Hepatocyte (in vitro differentiated cells): ENCODE results near the gene FN1. TPM values are rescaled to one million over a fixed set of nuclear protein-coding genes. Genes with fewer than 3 reads are reported as not detected.

Experiments
- DNase-seq: peaks from one replicate; pipeline ENCODE4 v3.0.0-alpha.2; 2016; ENCODE audit warnings: low spot score
- H2AFZ ChIP-seq: fragments of 200-600 bp; sonication (generic); 2 replicates; pipeline ENCODE4 v1.6.0; 2016; ENCODE audit warnings: antibody characterized with exemption, mild to moderate bottlenecking
- H3K27ac ChIP-seq: fragments of 200-600 bp; sonication (generic); 2 replicates; pipeline ENCODE4 v1.5.1; 2016; ENCODE audit warnings: mild to moderate bottlenecking
- H3K27me3 ChIP-seq: fragments of 200-600 bp; sonication (generic); 2 replicates; pipeline ENCODE4 v1.6.1; 2016
- H3K36me3 ChIP-seq: fragments of 200-600 bp; sonication (generic); replicated peaks from 2 replicates; pipeline ENCODE4 v1.5.1; 2016; ENCODE audit warnings: low read depth; ENCODE audit not compliant: insufficient read depth
- H3K4me1 ChIP-seq: fragments of 200-600 bp; sonication (generic); 2 replicates; pipeline ENCODE4 v1.5.1; 2016; ENCODE audit warnings: mild to moderate bottlenecking, moderate library complexity; ENCODE audit not compliant: insufficient read depth
- H3K4me2 ChIP-seq: fragments of 200-600 bp; sonication (generic); 2 replicates; pipeline ENCODE4 v1.6.0; 2016
- H3K4me3 ChIP-seq: fragments of 200-600 bp; sonication (generic); 2 replicates; pipeline ENCODE4 v1.5.1; 2016; ENCODE audit warnings: mild to moderate bottlenecking
- H3K79me2 ChIP-seq: fragments of 200-600 bp; sonication (generic); 2 replicates; pipeline ENCODE4 v1.6.0; 2017; ENCODE audit warnings: mild to moderate bottlenecking
- H3K9me2 ChIP-seq: fragments of 200-600 bp; sonication (generic); replicated peaks from 2 replicates; pipeline ENCODE4 v1.6.0; 2017; ENCODE audit warnings: mild to moderate bottlenecking; ENCODE audit not compliant: insufficient read depth
- H3K9me3 ChIP-seq: fragments of 200-600 bp; sonication (generic); 2 replicates; pipeline ENCODE4 v1.5.1; 2016; ENCODE audit warnings: low read depth, mild to moderate bottlenecking
- H4K20me1 ChIP-seq: fragments of 200-600 bp; sonication (generic); 2 replicates; pipeline ENCODE4 v1.6.0; 2016; ENCODE audit warnings: mild to moderate bottlenecking; ENCODE audit not compliant: insufficient read depth, poor library complexity, severe bottlenecking
- EZH2 ChIP-seq: fragments of 200-600 bp; sonication (generic); IDR thresholded peaks from 2 replicates; pipeline ENCODE4 v1.6.1; 2016; ENCODE audit warnings: antibody characterized with exemption, mild to moderate bottlenecking, borderline replicate concordance
- EZH2phosphoT487 ChIP-seq: fragments of 200-600 bp; sonication (generic); IDR thresholded peaks from one replicate; pipeline ENCODE4 v1.6.1; 2018; ENCODE audit warnings: antibody characterized with exemption, mild to moderate bottlenecking, low read depth, moderate library complexity; ENCODE audit not compliant: unreplicated experiment, severe bottlenecking
- WGBS: methylation state at CpG from one replicate; pipeline ENCODE4 v1.1.6; 2016; ENCODE audit warnings: low lambda C conversion rate; ENCODE audit errors: missing lambda C conversion rate; 5-methylcytosine and 5-hydroxymethylcytosine counted together
- polyA plus RNA-seq: library from polyadenylated mRNA; unstranded; fragments of >200 nt; fragmentation: Nextera tagmentation; extraction: Ambion mirVana; gene quantifications from 2 replicates; pipeline ENCODE4 v1.2.1, GENCODE V29; 2016
- total RNA-seq: library from RNA; depleted of rRNA; stranded (reverse); fragments of >200 nt; gene quantifications from 2 replicates; pipeline ENCODE4 v1.2.3, GENCODE V29; 2014
- TF ChIP-seq, protein P1 (sequence below): fragments of 200-600 bp; sonication (generic); IDR thresholded peaks from 2 replicates; pipeline ENCODE4 v1.5.1; 2016; ENCODE audit warnings: antibody characterized with exemption, mild to moderate bottlenecking; ENCODE audit not compliant: poor library complexity

Gene FN1
- total and polyA plus RNA-seq, 2 experiments from 2014 or later = 1,650 to 3,020 TPM

DNA sequence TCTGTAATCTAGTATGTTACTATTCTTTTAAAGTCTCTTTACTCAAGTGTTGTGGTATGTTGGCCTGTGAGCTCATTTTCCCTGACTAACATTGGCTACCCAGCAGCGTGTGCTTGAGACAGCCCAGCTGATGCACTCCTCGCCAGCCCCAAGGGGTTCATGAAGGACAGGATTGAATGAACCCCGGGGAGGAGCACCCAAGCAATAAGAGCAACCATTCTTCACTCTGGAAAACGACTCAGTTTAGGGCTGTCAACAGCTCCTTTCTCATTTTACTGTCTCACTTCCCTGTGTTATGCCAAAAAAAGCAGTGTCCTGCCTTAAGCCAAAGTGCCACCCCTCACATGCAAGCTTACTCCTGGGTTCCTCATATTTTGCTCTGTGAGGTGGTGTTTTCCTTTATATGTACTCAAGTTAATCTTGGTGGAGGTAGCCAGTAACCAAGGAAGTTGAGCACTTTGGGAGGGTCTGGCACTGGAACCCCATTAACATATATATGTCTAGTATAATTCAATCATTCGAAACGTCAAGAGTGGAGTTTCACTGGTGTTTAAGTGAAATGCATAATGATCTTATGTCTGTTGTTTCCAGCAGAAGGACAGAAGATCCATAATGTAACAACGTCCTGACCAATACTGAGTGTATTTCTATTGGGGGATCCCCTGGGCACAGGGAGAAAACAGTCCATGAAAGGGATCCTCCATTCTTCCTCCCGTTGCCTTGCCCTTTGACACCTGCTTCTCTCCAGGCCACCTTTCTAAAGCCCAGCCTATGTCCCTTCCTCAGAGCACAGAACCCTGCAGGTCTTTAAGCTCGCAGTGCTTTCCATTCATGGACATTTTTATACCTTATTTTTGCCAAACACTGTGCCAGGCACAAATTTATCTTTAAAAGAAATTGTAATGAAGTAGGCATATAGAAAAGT lies 80.8 kb downstream of the FN1 start:
- Histone ChIP-seq H3K9me2 (no peaks in the 10 kb centered on the region), H3K9me3 (no peaks in the 10 kb centered on the region), H3K27ac (no peak overlapping the region), H2AFZ (no peak overlapping the region), H3K4me3 (no peak overlapping the region), H4K20me1 (no peaks in the 10 kb centered on the region), H3K79me2 (no peaks in the 10 kb centered on the region), H3K4me1 (no peaks in the 10 kb centered on the region), H3K4me2 (no peak overlapping the region), H3K36me3 (no peaks in the 10 kb centered on the region), H3K27me3 (no peaks in the 10 kb centered on the region)
- 88% methylated on average over 9 of the region's 9 CpGs for WGBS
- no peak for DNase-seq
- no peak for TF ChIP-seq EZH2phosphoT487
- no peak for TF ChIP-seq EZH2
- TF ChIP-seq, protein P1, sequence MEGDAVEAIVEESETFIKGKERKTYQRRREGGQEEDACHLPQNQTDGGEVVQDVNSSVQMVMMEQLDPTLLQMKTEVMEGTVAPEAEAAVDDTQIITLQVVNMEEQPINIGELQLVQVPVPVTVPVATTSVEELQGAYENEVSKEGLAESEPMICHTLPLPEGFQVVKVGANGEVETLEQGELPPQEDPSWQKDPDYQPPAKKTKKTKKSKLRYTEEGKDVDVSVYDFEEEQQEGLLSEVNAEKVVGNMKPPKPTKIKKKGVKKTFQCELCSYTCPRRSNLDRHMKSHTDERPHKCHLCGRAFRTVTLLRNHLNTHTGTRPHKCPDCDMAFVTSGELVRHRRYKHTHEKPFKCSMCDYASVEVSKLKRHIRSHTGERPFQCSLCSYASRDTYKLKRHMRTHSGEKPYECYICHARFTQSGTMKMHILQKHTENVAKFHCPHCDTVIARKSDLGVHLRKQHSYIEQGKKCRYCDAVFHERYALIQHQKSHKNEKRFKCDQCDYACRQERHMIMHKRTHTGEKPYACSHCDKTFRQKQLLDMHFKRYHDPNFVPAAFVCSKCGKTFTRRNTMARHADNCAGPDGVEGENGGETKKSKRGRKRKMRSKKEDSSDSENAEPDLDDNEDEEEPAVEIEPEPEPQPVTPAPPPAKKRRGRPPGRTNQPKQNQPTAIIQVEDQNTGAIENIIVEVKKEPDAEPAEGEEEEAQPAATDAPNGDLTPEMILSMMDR = no peak

DNA sequence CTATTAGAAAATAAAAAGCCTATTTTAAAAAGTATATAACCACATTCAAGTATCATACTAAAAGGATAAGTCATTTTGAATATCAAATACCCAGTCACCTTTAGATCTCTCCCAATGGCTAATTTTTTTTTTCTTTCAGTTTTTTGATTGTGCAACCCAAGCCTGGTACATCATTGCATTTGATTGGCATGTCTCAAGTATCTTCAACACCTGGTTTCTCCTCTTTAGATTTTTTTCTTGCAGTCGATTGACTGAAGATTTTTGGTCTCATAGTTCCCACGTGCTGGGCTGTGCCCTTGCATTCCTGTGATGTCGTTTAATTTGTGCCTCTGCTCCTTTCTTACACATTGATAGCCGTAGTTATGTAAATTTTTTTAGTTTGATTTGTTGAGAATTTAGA lies 83.3 kb downstream of the FN1 start:
- H3K4me2 ChIP-seq = no peak overlapping the region
- H3K9me3 ChIP-seq = no peaks in the 10 kb centered on the region
- H3K36me3 ChIP-seq = no peaks in the 10 kb centered on the region
- no peaks in the 10 kb centered on the region for H3K4me1 ChIP-seq
- H3K79me2 ChIP-seq = no peaks in the 10 kb centered on the region
- H3K27me3 ChIP-seq = no peaks in the 10 kb centered on the region
- no peak overlapping the region for H3K4me3 ChIP-seq
- no peak overlapping the region for H2AFZ ChIP-seq
- H3K27ac ChIP-seq = no peak overlapping the region
- no peak for DNase-seq
- TF ChIP-seq, protein P1 = no peak
- TF ChIP-seq EZH2phosphoT487 = no peak
- TF ChIP-seq EZH2 = no peak
- WGBS = 65% methylated on average over 4 of the region's 4 CpGs
- H3K9me2 ChIP-seq = no peaks in the 10 kb centered on the region
- H4K20me1 ChIP-seq = no peaks in the 10 kb centered on the region

DNA sequence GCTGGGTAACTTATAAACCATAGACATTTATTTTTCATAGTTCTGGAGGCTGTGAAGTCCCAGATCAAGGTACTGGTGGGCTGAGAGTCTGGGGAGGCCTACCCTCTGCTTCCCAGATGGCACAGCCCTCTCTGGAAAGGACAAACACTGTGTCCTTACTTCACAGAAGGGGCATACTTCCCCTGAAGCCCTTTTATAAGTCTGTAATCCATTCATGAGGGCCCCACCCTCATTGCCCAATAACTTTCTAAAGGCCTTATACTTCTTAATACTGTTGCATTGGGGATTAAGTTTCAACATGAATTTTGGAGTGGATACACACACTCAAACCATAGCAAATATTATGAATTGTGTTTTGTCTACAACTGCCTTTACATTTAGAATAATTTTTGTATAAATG lies 88.0 kb downstream of the FN1 start:
- Histone ChIP-seq H3K9me3 (no peaks in the 10 kb centered on the region), H3K79me2 (no peaks in the 10 kb centered on the region), H3K4me1 (no peaks in the 10 kb centered on the region), H3K27ac (no peak overlapping the region), H3K4me2 (no peak overlapping the region), H3K4me3 (no peak overlapping the region), H3K9me2 (no peaks in the 10 kb centered on the region), H4K20me1 (no peaks in the 10 kb centered on the region), H2AFZ (no peak overlapping the region), H3K27me3 (no peaks in the 10 kb centered on the region), H3K36me3 (no peaks in the 10 kb centered on the region)
- DNase-seq = no peak
- TF ChIP-seq, protein P1 = no peak
- no peak for TF ChIP-seq EZH2phosphoT487
- no peak for TF ChIP-seq EZH2
